RWPE1 (cell line): ENCODE measurements around the gene CALB2.

ENCODE experiments used
- CTCF ChIA-PET: fragments of 350-600 bp; sonication (Branson Sonifier 250); formaldehyde crosslinking; extraction: SDS; loops from one replicate; lab custom pipeline; 2021; lab: Yijun Ruan, JAX
- POLR2A ChIA-PET: fragments of 400-600 bp; formaldehyde crosslinking; extraction: SDS; loops from one replicate; lab custom pipeline; 2020; ENCODE audit warnings: antibody characterized with exemption; ENCODE audit not compliant: low non-redundant PET; lab: Yijun Ruan, JAX
- DNase-seq: peaks from one replicate; pipeline ENCODE4 v3.0.0; 2012; ENCODE audit warnings: low spot score
- H3K27ac ChIP-seq: fragments of 450-650 bp; 2 replicates; pipeline ENCODE4 v1.5.1; 2017
- CTCF ChIP-seq: fragments of 450-650 bp; conservative IDR thresholded peaks from 2 replicates; pipeline ENCODE4 v1.5.1; 2017; ENCODE audit warnings: low read depth, mild to moderate bottlenecking

CALB2 gene

GRCh38 chr16:71328151-71328550 is 30.4 kb upstream of the CALB2 start:
- H3K27ac ChIP-seq = no peak overlapping the region
- DNase-seq = no peak
- ChIA-PET POLR2A (interaction anchor here (0.6 kb wide), 1 partner anchor 50 kb away, joined by 3 read pairs; no protein-coding TSS in a partner anchor), CTCF (no interaction called here)
- TF ChIP-seq CTCF = no peak

GRCh38 chr16:71337631-71338030 is 20.9 kb upstream of the CALB2 start:
- TF ChIP-seq CTCF = no peak
- peak; percentile 51 for DNase-seq
- POLR2A ChIA-PET = no interaction called here
- CTCF ChIA-PET = interaction anchor here (1.1 to 1.9 kb wide), 2 partner anchors 26 to 30 kb away, joined by 3 to 5 read pairs; no protein-coding TSS in a partner anchor
- peak overlapping the region; percentile 26; the same call in 1 of the 2 replicates for H3K27ac ChIP-seq

GRCh38 chr16:71338193-71338592 is 20.3 kb upstream of the CALB2 start:
- ChIA-PET POLR2A (no interaction called here), CTCF (interaction anchor here (0.6 to 1.9 kb wide), 3 partner anchors 27 to 53 kb away, joined by 3 to 5 read pairs (median 3); no protein-coding TSS in a partner anchor)
- H3K27ac ChIP-seq = peak overlapping the region; percentile 26; the same call in 1 of the 2 replicates
- DNase-seq = peak; percentile 91
- TF ChIP-seq CTCF = no peak

- TF ChIP-seq CTCF = no peak
- no peak overlapping the region for H3K27ac ChIP-seq
- ChIA-PET POLR2A (no interaction called here), CTCF (interaction anchor here (0.6 to 1.9 kb wide), 2 partner anchors 27 to 54 kb away, joined by 3 to 5 read pairs; no protein-coding TSS in a partner anchor)
- DNase-seq = no peak
Measured at GRCh38 chr16:71338632-71339031, 19.9 kb upstream of the CALB2 start.

GRCh38 chr16:71339236-71340171 is 19.0 kb upstream of the CALB2 start:
- H3K27ac ChIP-seq = no peak overlapping the region
- POLR2A ChIA-PET = no interaction called here

More at GRCh38 chr16:71339236-71340171, 19.0 kb upstream of the CALB2 start:
- TF ChIP-seq CTCF = no peak
- CTCF ChIA-PET = interaction anchor here (0.9 to 1.9 kb wide), 2 partner anchors 19 to 28 kb away, joined by 3 to 5 read pairs; partner anchors contain the start of gene CALB2
- DNase-seq = peak; percentile 74
